ENCODE data around the gene MEPCE.
A peak's percentile ranks its signal among the peaks of the same experiment; 100 is the strongest.

DNA sequence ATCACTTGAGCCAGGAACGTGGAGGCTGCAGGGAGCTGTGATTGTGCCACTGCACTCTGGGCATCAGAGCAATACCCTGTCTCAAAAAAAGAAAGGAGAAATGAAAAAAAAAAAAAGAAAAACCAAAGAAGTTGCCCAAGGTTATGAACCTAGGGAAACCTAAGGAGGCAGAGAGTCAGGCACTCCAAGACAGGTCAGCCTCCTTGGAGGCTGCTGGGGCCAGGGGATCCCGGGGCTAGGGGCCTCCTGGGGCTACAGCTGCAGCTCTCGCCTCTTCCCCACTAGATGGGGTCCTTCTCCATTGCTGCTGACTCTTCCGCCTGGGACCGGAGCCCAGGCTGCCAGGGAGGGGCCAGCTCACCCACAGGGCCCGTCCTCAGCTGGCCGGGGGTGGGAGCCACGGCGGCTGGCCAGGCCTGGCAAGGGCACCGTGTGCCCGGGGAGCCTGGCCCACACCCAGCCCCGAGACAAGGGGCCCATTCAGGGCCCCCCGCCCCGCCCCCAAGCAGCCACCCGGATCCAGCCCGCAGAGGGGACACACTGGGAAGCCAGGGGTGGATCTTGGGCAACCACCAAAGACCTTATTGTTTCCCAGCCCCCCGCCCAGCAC, 36.2 kb downstream of the MEPCE start:
- no peak for TF ChIP-seq POLR2A (IDR thresholded peaks at IDR 0.05)
- TF ChIP-seq, protein P1, sequence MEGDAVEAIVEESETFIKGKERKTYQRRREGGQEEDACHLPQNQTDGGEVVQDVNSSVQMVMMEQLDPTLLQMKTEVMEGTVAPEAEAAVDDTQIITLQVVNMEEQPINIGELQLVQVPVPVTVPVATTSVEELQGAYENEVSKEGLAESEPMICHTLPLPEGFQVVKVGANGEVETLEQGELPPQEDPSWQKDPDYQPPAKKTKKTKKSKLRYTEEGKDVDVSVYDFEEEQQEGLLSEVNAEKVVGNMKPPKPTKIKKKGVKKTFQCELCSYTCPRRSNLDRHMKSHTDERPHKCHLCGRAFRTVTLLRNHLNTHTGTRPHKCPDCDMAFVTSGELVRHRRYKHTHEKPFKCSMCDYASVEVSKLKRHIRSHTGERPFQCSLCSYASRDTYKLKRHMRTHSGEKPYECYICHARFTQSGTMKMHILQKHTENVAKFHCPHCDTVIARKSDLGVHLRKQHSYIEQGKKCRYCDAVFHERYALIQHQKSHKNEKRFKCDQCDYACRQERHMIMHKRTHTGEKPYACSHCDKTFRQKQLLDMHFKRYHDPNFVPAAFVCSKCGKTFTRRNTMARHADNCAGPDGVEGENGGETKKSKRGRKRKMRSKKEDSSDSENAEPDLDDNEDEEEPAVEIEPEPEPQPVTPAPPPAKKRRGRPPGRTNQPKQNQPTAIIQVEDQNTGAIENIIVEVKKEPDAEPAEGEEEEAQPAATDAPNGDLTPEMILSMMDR (IDR thresholded peaks at IDR 0.05), result peak; percentile 50 to 77 (median 68)

Measured in right lobe of liver (tissue), 4 donors.